Sigmoid colon (tissue), 4 donors: ENCODE data around the gene SP8.

Source experiments
- EP300 ChIP-seq, 4 donors: sonication (generic); formaldehyde crosslinking; IDR thresholded peaks; one replicate each; pipeline ENCODE4 v1.6.1; 2017; ENCODE audit warnings: antibody characterized with exemption in 4 of 4
- POLR2A ChIP-seq, 2 donors: fragments of 450-650 bp; IDR thresholded peaks; one replicate each; pipeline ENCODE4 v1.6.1; 2016; ENCODE audit warnings: antibody characterized with exemption in 2 of 2, mild to moderate bottlenecking in 2 of 2, moderate library complexity in 2 of 2

DNA sequence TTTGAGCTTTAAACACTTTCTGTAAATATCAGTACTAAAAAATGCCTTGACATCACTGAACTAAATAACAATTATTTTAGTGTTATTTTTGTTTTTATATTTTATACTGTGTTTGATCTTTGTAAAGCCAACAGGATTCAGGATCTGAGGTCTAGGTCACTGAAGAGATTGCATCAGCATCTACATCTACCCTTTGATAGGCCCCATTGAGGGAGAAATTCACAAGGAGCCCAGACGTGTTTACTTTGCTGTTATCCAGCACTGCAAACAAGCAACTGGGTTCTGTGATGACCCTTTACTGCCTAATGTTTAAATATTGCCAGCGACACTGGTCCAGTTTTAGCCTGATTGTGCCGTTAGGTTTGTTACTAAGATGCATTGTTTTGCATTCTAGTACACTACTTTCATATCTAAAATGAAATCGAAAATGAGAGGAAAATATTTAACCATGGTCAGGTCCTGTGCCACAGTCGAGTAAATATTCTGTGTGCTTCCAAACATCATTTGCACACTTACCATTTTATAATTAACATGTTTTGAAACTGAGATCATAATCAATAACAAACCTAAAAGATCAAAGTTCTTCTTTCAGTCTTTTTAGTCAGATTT is 48.7 kb downstream of the SP8 start:
- TF ChIP-seq POLR2A (IDR thresholded peaks at IDR 0.05) (no peak), EP300 (IDR thresholded peaks at IDR 0.05) (no peak)
